Fibroblast of villous mesenchyme (primary cell): ENCODE results near the gene FGF12. TPM values are rescaled to one million over a fixed set of nuclear protein-coding genes. Genes with fewer than 3 reads are reported as not detected.
"Not testable (repeated sequence)": the region's sequence is repeated elsewhere in the genome, so short reads cannot be mapped to it uniquely, and the experiment has no call there.

Source experiments
- DNase-seq: peaks from one replicate; pipeline ENCODE4 v3.0.0-alpha.2; 2010; ENCODE audit warnings: low read depth
- H3K4me3 ChIP-seq: 2 replicates; pipeline ENCODE4 v1.5.1; 2011; ENCODE audit warnings: low read depth, mild to moderate bottlenecking, low read length
- total RNA-seq: library from RNA; depleted of rRNA; stranded (reverse); fragments of >200 nt; gene quantifications from 2 replicates; pipeline ENCODE4 v1.2.3, GENCODE V29; 2012
- TF ChIP-seq, protein P1 (sequence below): IDR thresholded peaks from 2 replicates; pipeline ENCODE4 v1.5.1; 2012; ENCODE audit warnings: low read depth, mild to moderate bottlenecking, low read length; ENCODE audit not compliant: insufficient read depth

The FGF12 gene
- total RNA-seq, 1 donor = under 0.01 TPM

GRCh38 chr3:192607798-192608197 lies 119.5 kb downstream of the FGF12 start:
- H3K4me3 ChIP-seq = no peak overlapping the region
- no peak for DNase-seq
- TF ChIP-seq, protein P1, sequence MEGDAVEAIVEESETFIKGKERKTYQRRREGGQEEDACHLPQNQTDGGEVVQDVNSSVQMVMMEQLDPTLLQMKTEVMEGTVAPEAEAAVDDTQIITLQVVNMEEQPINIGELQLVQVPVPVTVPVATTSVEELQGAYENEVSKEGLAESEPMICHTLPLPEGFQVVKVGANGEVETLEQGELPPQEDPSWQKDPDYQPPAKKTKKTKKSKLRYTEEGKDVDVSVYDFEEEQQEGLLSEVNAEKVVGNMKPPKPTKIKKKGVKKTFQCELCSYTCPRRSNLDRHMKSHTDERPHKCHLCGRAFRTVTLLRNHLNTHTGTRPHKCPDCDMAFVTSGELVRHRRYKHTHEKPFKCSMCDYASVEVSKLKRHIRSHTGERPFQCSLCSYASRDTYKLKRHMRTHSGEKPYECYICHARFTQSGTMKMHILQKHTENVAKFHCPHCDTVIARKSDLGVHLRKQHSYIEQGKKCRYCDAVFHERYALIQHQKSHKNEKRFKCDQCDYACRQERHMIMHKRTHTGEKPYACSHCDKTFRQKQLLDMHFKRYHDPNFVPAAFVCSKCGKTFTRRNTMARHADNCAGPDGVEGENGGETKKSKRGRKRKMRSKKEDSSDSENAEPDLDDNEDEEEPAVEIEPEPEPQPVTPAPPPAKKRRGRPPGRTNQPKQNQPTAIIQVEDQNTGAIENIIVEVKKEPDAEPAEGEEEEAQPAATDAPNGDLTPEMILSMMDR = no peak

DNA sequence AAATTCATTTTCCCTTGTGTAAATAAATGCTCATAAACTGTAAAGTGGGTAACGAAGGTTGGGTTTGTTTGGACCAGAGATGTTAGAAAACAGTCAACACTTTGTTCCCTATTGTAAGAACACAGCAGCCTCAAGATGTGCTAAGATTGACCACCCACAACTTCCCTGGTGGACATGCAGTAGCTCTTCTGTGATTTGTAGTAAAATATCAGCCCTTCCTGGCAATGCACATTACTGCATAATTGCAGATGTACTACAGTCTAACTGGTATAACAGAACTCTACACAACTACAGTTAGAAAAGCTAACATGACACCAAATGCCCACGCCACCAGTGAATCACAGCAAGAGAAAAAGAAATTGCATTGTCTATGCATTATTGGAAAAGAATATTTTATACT lies 129.4 kb downstream of the FGF12 start:
- no peak for DNase-seq
- H3K4me3 ChIP-seq = no peak overlapping the region
- TF ChIP-seq, protein P1 = no peak

DNA sequence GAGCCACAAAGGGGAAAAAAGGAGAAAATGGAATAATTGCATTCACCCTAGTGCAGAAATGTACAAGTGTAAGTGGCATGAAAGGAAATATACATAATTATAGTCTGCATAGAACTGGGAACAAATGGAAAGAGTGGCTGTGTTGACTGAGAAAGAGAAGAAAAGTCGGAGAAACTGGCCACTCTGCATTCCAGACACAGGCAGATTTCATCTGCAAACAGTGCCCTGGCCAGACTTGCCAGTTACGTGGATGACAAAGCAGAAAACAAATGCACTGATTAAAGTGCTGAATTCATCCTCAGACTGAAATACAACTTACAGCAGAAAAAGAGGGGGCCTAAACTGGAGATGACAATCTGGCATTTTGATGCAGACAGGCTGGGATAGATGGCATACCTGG lies 129.8 kb downstream of the FGF12 start:
- TF ChIP-seq, protein P1 = no peak
- DNase-seq = no peak
- H3K4me3 ChIP-seq = no peak overlapping the region

DNA sequence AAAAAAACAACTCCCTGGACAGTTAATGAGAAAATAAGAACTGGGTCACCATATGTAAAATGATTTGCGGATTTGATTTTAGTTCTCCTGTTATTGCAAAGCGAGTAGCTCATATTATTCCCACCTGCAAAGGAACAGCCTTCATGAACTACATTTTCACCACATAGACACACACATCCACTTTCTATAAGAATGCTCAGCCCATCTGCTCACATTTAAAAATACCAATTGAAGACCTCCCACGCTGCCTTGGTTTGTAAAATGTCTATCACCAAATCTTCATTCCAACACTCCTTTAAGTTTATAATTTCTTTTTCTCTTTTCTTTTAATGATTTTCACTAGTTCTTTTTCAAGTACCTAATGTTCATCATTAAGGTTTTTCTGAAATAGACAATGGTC lies 148.6 kb downstream of the FGF12 start:
- H3K4me3 ChIP-seq = no peak overlapping the region
- DNase-seq = no peak
- TF ChIP-seq, protein P1 = no peak

DNA sequence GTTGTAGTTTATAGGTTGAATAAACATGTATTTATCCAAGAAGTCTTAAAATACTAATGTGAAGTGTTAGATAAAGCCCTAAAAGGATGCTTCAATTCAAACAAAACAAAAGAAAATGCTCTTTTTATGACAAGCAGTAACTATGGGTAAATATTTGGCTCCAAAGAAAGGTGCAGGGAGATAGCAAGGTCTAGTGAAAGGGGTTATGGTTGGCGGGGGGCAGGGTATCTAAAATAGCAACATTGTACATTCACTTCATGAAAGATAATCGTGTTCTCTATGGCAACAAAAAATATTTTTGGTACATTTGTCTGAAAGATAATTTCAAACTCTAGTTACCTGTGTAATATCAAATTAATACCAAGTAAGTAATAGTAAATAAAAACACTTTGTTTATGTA lies 149.5 kb downstream of the FGF12 start:
- TF ChIP-seq, protein P1 = no peak
- DNase-seq = no peak
- H3K4me3 ChIP-seq = no peak overlapping the region

DNA sequence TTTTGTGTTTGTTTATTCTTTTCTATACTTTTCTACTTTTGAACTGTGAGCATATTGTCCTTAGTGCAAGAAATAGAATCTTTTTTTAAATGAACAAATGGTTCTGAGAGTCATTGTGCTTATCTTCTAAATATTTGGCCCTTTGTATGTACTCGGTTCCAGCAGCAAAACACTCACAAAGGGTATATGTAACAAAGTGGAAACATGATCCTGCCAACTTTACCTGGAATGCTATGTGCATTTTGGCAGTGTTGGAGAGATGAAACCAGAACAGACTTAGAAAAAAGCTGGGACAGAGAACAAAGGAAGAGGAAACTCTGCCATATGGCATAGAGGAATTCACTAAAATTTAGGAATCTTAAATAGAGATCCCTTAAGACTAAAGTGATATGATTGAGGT lies 150.1 kb downstream of the FGF12 start:
- DNase-seq = no peak
- TF ChIP-seq, protein P1 = no peak
- H3K4me3 ChIP-seq = no peak overlapping the region

DNA sequence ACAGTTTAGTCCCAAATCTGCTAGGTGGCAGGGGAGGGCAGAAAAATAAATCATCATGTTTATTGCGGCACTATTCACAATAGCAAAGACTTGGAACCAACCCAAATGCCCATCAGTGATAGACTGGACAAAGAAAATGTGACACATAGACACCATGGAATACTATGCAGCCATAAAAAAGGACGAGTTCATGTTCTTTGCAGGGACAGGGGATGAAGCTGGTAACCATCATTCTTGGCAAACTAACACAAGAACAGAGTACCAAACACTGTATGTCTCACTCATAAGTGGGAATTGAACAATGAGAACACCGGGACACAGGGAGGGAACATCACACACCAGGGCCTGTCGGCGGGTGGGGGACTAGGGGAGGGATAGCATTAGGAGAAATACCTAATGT lies 150.6 kb downstream of the FGF12 start:
- not testable (repeated sequence) for H3K4me3 ChIP-seq, DNase-seq

DNA sequence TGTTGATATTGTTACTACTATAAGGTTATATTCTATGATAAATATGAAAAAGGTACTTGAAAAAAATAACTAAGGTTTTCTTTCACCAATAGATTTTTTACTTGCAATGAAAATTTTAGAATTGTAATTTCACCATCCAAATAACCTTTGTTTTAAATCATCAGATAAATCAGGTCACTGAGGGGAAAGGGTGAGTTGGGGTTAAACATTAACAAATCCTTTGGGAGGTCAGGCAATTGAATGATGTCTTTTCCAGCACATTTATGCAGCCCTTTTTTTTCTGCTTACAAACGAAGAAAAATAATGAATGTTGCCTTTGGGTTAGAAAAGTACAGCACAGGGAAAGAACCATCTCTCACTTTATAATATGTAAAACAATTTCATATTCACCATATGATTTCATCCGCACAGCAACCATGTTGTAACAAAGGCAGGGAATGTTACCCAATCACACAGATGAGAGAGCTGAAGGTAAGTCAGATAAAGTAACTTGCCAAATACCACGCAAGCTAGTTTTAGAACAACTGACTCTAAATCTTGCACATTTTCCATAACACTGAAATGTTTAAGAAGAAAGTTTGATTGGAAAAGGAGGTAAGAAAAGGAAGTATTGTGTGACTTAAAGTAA lies 151.3 kb downstream of the FGF12 start:
- DNase-seq = no peak
- H3K4me3 ChIP-seq = no peak overlapping the region
- TF ChIP-seq, protein P1 = no peak
